MM.1S (cell line): ENCODE measurements around the gene IQCN.

Experiments
- EZH2 ChIP-seq: fragments of 300-600 bp; sonication (generic); optimal IDR thresholded peaks from 2 replicates; pipeline ENCODE3; 2017; ENCODE audit warnings: low read depth, mild to moderate bottlenecking, antibody characterized with exemption, low read length, mixed read lengths
- TF ChIP-seq, protein P1 (sequence below): fragments of 300-600 bp; sonication (generic); IDR thresholded peaks from 2 replicates; pipeline ENCODE4 v1.5.1; 2016; ENCODE audit warnings: antibody characterized with exemption, low read length, mixed read lengths

DNA sequence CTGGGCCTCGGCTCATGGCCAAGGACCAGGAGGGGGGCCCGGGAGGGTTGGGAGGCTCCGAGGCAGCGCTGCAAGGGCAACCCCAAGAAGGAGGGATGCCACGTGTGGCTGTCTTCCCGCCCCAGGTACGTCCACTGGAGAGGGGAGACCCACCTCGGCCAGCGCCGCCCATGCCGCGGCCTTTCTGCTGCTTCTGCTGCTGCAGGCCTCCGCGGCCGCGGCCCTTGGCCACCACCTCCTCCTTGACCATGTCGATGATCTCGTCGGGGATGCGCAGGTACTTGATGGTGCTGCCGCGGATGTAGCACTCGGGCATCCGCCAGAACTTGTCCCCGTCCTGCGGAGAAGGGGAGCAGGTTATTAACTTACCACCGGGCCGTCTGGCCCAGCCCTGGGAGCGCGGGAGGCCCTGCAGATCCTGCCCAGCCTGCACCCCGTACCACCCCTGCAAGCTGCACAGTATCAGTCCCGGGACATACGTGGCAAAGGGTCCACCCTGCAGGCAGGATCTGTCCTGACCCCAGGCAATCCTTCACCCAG is 35.3 kb upstream of the IQCN start:
- TF ChIP-seq, protein P1, sequence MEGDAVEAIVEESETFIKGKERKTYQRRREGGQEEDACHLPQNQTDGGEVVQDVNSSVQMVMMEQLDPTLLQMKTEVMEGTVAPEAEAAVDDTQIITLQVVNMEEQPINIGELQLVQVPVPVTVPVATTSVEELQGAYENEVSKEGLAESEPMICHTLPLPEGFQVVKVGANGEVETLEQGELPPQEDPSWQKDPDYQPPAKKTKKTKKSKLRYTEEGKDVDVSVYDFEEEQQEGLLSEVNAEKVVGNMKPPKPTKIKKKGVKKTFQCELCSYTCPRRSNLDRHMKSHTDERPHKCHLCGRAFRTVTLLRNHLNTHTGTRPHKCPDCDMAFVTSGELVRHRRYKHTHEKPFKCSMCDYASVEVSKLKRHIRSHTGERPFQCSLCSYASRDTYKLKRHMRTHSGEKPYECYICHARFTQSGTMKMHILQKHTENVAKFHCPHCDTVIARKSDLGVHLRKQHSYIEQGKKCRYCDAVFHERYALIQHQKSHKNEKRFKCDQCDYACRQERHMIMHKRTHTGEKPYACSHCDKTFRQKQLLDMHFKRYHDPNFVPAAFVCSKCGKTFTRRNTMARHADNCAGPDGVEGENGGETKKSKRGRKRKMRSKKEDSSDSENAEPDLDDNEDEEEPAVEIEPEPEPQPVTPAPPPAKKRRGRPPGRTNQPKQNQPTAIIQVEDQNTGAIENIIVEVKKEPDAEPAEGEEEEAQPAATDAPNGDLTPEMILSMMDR, result no peak
- TF ChIP-seq EZH2, result no peak
